ENCODE data around the gene HINT1.
A peak's percentile ranks its signal among the peaks of the same experiment; 100 is the strongest.
"Not testable (repeated sequence)": the region's sequence is repeated elsewhere in the genome, so short reads cannot be mapped to it uniquely, and the experiment has no call there.

HINT1 gene

DNA sequence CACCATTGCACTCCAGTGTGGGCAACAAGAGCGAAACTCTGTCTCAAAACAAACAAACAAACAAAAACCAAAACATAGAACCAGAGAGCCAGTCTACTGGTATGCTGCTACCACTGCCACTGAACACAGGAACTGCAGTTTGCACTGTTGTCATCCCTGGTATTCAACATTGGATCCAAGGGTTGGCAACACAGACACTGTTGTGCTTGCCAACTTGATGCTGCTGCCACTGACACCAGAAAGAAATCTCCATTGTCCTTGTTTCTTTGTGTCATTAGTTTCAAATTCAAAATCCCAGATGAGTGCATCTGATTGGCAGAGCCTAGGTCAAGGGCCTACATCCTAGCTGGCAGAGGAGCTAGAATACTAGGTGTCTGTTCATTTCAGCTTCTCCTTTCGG lies 16.2 kb downstream of the HINT1 start:
- no peaks in the 10 kb centered on the region for H3K4me1 ChIP-seq (ENCODE audit: control insufficient read depth, insufficient read depth, low read length, unreplicated experiment)
- no peaks in the 10 kb centered on the region for H3K79me2 ChIP-seq (ENCODE audit: control insufficient read depth, insufficient read depth, low read length, unreplicated experiment)
- no peak overlapping the region for H2AFZ ChIP-seq (ENCODE audit: low read length, unreplicated experiment)
- H3K36me3 ChIP-seq (ENCODE audit: insufficient read depth, low read length): no peaks in the 10 kb centered on the region
- no peak overlapping the region for H3K4me3 ChIP-seq (ENCODE audit: low read depth, low read length)
- no peaks in the 10 kb centered on the region for H3K27me3 ChIP-seq (ENCODE audit: insufficient read depth, low read length)
- no peak overlapping the region for H3K27ac ChIP-seq (ENCODE audit: low read depth, low read length)

DNA sequence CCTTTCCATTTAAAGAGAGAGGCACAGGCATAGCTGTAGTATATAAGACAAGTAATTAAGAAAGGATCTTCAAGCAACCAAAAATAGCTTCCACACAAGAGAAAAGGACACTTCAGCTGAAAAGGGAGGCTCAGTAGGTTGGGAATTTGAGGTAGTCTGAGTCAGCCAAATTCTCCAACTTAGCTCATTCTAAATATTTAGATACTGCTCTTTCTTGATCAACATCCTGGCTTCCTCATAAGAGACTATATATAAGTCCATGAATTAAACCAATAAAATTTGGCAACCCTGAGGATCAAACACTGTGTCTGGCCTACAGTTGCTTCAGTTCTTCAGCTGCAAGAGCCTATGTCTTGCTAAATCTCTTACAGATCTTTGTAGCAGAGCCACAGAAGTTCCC lies 17.8 kb downstream of the HINT1 start:
- H3K79me2 ChIP-seq (ENCODE audit: control insufficient read depth, insufficient read depth, low read length, unreplicated experiment): no peaks in the 10 kb centered on the region
- H3K27me3 ChIP-seq (ENCODE audit: insufficient read depth, low read length): no peaks in the 10 kb centered on the region
- H3K36me3 ChIP-seq (ENCODE audit: insufficient read depth, low read length): no peaks in the 10 kb centered on the region
- H3K4me3 ChIP-seq (ENCODE audit: low read depth, low read length): no peak overlapping the region
- no peaks in the 10 kb centered on the region for H3K4me1 ChIP-seq (ENCODE audit: control insufficient read depth, insufficient read depth, low read length, unreplicated experiment)
- no peak overlapping the region for H2AFZ ChIP-seq (ENCODE audit: low read length, unreplicated experiment)
- no peak overlapping the region for H3K27ac ChIP-seq (ENCODE audit: low read depth, low read length)

DNA sequence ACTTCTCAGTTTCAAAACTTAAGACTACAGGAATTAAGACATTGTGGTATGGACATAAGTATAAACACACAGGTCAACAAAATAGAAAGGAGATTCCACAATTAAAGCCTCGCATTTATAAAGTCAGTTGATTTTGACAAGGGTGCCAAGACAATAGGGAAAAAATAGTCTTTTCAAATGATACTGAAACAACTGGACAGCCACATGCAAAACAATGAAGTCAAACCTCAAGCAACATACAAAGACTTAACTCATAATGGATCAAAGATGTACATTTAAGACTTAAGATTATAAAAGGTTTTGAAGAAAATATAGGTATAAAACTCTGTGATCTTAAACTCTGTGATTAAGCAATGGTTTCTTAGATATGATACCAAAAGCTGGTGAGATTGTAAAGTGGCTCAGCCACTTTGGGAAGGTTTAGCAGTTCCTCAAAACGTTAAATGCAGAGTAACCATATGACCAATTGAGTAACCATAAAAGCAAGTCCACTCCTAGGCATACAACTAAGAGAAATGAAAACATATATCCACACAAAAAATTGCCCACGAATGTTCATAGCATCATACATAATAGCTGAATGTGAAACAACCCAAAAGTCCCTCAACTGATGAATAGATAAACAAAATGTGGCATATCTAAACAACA lies 22.0 kb downstream of the HINT1 start:
- Histone ChIP-seq H3K36me3 (ENCODE audit: insufficient read depth, low read length) (no peaks in the 10 kb centered on the region), H3K27me3 (ENCODE audit: insufficient read depth, low read length) (peaks cover 11% of the 10 kb centered on the region; the same call in 1 of the 2 replicates), H3K79me2 (ENCODE audit: control insufficient read depth, insufficient read depth, low read length, unreplicated experiment) (no peaks in the 10 kb centered on the region), H3K4me3 (ENCODE audit: low read depth, low read length) (no peak overlapping the region), H2AFZ (ENCODE audit: low read length, unreplicated experiment) (no peak overlapping the region), H3K4me1 (ENCODE audit: control insufficient read depth, insufficient read depth, low read length, unreplicated experiment) (no peaks in the 10 kb centered on the region), H3K27ac (ENCODE audit: low read depth, low read length) (no peak overlapping the region)

DNA sequence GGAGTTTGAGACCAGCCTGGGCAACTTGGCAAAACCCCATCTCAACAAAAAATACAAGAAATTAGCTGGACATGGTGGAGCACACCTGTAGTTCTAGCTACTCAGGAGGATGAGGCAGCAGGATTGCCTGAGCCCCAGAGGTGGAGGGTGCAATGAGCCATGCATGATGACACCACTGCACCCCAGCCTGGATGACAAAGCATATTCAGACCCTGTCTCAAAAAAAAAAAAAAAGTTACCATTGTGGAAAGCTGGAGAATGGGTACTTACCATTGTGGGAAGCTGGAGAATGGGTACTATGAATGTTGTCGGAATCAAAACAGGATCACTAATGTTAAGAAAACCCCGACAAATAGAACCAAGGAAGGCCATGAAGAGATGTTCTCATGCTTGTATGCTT lies 25.7 kb downstream of the HINT1 start:
- H2AFZ ChIP-seq (ENCODE audit: low read length, unreplicated experiment): no peak overlapping the region
- no peaks in the 10 kb centered on the region for H3K4me1 ChIP-seq (ENCODE audit: control insufficient read depth, insufficient read depth, low read length, unreplicated experiment)
- no peak overlapping the region for H3K4me3 ChIP-seq (ENCODE audit: low read depth, low read length)
- no peaks in the 10 kb centered on the region for H3K79me2 ChIP-seq (ENCODE audit: control insufficient read depth, insufficient read depth, low read length, unreplicated experiment)
- no peak overlapping the region for H3K27ac ChIP-seq (ENCODE audit: low read depth, low read length)
- H3K36me3 ChIP-seq (ENCODE audit: insufficient read depth, low read length): no peaks in the 10 kb centered on the region
- H3K27me3 ChIP-seq (ENCODE audit: insufficient read depth, low read length): peaks cover 11% of the 10 kb centered on the region; the same call in 1 of the 2 replicates

DNA sequence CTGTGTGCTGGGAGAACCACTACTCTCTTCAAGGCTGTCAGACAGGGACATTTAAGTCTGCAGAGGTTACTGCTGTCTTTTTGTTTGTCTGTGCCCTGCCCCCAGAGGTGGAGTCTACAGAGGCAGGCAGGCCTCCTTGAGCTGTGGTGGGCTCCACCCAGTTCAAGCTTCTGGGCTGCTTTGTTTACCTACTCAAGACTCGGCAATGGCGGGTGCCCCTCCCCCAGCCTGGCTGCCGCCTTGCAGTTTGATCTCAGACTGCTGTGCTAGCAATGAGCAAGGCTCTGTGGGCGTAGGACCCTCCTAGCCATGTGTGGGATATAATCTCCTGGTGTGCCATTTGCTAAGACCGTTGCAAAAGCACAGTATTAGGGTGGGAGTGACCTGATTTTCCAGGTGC lies 26.6 kb downstream of the HINT1 start:
- not testable (repeated sequence) for H3K27ac ChIP-seq (ENCODE audit: low read depth, low read length); H3K4me1 ChIP-seq (ENCODE audit: control insufficient read depth, insufficient read depth, low read length, unreplicated experiment); H2AFZ ChIP-seq (ENCODE audit: low read length, unreplicated experiment); H3K4me3 ChIP-seq (ENCODE audit: low read depth, low read length); H3K79me2 ChIP-seq (ENCODE audit: control insufficient read depth, insufficient read depth, low read length, unreplicated experiment); H3K36me3 ChIP-seq (ENCODE audit: insufficient read depth, low read length)
- peaks cover 11% of the 10 kb centered on the region; the same call in 1 of the 2 replicates for H3K27me3 ChIP-seq (ENCODE audit: insufficient read depth, low read length)

DNA sequence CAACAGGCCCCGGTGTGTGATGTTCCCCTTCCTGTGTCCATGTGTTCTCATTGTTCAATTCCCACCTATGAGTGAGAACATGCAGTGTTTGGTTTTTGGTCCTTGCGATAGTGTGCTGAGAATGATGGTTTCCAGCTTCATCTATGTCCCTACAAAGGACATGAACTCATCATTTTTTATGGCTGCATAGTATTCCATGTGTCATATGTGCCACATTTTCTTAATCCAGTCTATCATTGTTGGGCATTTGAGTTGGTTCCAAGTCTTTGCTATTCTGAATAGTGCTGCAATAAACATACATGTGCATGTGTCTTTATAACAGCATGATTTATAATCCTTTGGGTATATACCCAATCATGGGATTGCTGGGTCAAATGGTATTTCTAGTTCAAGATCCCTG lies 32.0 kb downstream of the HINT1 start:
- H3K27ac ChIP-seq (ENCODE audit: low read depth, low read length); H2AFZ ChIP-seq (ENCODE audit: low read length, unreplicated experiment); H3K36me3 ChIP-seq (ENCODE audit: insufficient read depth, low read length); H3K4me1 ChIP-seq (ENCODE audit: control insufficient read depth, insufficient read depth, low read length, unreplicated experiment); H3K79me2 ChIP-seq (ENCODE audit: control insufficient read depth, insufficient read depth, low read length, unreplicated experiment); H3K4me3 ChIP-seq (ENCODE audit: low read depth, low read length); H3K27me3 ChIP-seq (ENCODE audit: insufficient read depth, low read length): not testable (repeated sequence)

DNA sequence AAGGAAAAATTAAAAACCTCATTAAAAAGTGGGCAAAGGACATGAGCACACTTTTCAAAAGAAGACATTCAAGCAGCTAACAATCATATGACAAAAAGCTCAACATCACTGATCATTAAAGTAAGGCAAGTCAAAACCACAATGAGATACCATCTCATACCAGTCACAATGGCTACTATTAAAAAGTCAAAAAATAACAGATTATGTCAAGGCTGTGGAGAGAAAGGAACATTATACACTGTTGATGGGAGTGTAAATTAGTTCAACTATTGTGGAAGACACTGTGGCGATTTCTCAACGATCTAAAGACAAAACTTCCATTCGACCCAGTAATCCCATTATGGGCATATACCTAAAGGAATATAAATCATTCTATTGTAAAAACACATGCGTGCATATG lies 35.8 kb downstream of the HINT1 start:
- no peak overlapping the region for H3K4me3 ChIP-seq (ENCODE audit: low read depth, low read length)
- H3K79me2 ChIP-seq (ENCODE audit: control insufficient read depth, insufficient read depth, low read length, unreplicated experiment): no peaks in the 10 kb centered on the region
- H3K27ac ChIP-seq (ENCODE audit: low read depth, low read length): no peak overlapping the region
- H2AFZ ChIP-seq (ENCODE audit: low read length, unreplicated experiment): no peak overlapping the region
- no peaks in the 10 kb centered on the region for H3K36me3 ChIP-seq (ENCODE audit: insufficient read depth, low read length)
- H3K4me1 ChIP-seq (ENCODE audit: control insufficient read depth, insufficient read depth, low read length, unreplicated experiment): no peaks in the 10 kb centered on the region
- H3K27me3 ChIP-seq (ENCODE audit: insufficient read depth, low read length): peaks cover 3% of the 10 kb centered on the region; the same call in 1 of the 2 replicates

DNA sequence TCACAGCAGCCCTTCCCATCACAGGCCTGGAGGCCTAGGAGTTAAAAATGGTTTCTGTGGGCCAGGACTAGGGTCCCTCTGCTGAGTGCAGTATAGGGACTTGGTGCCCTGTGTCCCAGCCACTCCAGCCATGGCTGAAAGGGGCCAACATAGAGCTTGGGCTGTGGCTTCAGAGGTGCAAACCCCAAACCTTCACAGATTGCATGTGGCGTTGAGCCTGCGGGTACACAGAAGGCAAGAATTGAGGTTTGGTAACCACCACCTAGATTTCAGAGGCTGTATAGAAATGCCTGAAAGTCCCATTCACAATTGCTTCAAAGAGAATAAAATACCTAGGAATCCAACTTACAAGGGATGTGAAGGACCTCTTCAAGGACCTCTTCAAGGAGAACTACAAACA lies 37.8 kb downstream of the HINT1 start:
- H2AFZ ChIP-seq (ENCODE audit: low read length, unreplicated experiment): not testable (repeated sequence)

DNA sequence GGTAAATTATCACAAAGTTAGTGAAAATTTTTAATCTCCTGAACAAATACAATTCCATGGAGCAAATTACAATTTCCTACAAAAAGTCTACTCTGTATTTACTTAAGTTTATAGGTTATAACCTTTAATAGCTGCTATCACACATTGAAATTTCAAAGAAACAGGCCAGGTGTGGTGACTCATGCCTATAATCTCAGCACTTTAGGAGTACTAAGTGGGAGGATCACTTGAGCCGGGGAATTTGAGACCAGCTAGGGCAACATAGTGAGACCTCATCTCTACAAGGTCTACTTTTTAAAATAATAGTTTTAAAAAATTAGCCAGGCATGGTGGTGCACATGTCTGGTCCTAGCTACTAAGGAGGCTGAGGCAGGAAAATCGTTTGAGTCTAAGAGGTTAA lies 50.3 kb downstream of the HINT1 start:
- no peaks in the 10 kb centered on the region for H3K4me1 ChIP-seq (ENCODE audit: control insufficient read depth, insufficient read depth, low read length, unreplicated experiment)
- H3K36me3 ChIP-seq (ENCODE audit: insufficient read depth, low read length): no peaks in the 10 kb centered on the region
- no peak overlapping the region for H3K27ac ChIP-seq (ENCODE audit: low read depth, low read length)
- no peaks in the 10 kb centered on the region for H3K27me3 ChIP-seq (ENCODE audit: insufficient read depth, low read length)
- no peak overlapping the region for H2AFZ ChIP-seq (ENCODE audit: low read length, unreplicated experiment)
- H3K4me3 ChIP-seq (ENCODE audit: low read depth, low read length): no peak overlapping the region
- no peaks in the 10 kb centered on the region for H3K79me2 ChIP-seq (ENCODE audit: control insufficient read depth, insufficient read depth, low read length, unreplicated experiment)

More for the DNA sequence above, 37.8 kb downstream of the HINT1 start:
- not testable (repeated sequence) for H3K27me3 ChIP-seq (ENCODE audit: insufficient read depth, low read length); H3K79me2 ChIP-seq (ENCODE audit: control insufficient read depth, insufficient read depth, low read length, unreplicated experiment); H3K36me3 ChIP-seq (ENCODE audit: insufficient read depth, low read length); H3K4me1 ChIP-seq (ENCODE audit: control insufficient read depth, insufficient read depth, low read length, unreplicated experiment); H3K4me3 ChIP-seq (ENCODE audit: low read depth, low read length); H3K27ac ChIP-seq (ENCODE audit: low read depth, low read length)

DNA sequence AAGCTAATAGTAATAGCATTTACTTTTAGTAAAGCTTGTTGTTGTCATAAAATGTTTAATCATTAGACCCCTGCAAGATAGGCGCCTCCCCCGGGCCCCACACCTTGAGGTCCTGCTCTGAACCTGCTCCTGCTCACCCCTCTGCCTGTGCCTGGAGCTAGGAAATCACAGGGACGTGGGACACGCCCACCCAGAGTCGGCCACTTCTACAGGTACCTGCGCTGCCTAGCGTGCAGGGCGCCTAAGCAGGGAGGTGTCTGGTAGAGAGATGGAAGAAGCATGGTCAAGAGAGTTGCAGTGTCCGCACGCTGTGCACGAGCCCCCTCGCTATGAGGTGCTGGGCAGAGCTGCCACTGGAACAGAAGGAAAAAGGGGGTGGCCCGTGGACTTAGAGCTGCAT lies 52.6 kb downstream of the HINT1 start:
- Histone ChIP-seq H2AFZ (ENCODE audit: low read length, unreplicated experiment) (no peak overlapping the region), H3K27me3 (ENCODE audit: insufficient read depth, low read length) (no peaks in the 10 kb centered on the region), H3K4me3 (ENCODE audit: low read depth, low read length) (no peak overlapping the region), H3K4me1 (ENCODE audit: control insufficient read depth, insufficient read depth, low read length, unreplicated experiment) (no peaks in the 10 kb centered on the region), H3K79me2 (ENCODE audit: control insufficient read depth, insufficient read depth, low read length, unreplicated experiment) (no peaks in the 10 kb centered on the region), H3K36me3 (ENCODE audit: insufficient read depth, low read length) (no peaks in the 10 kb centered on the region), H3K27ac (ENCODE audit: low read depth, low read length) (no peak overlapping the region)

DNA sequence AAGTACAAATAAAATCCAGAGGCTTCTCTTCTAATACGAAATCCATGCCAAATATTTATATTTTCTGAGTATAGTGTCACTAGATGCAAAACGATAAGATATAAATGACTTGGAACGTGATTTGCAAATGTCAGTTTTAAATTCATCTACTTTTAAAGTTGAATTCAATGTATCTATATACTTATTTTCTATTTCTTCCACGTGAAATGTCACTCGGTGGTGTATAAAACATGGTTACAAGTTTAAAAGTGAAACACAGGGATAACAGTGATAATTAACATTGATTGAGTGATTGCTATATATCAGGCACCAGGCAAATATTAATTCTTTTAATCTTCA lies 54.8 kb downstream of the HINT1 start:
- Histone ChIP-seq H2AFZ (ENCODE audit: low read length, unreplicated experiment) (peak overlapping the region; percentile 59), H3K79me2 (ENCODE audit: control insufficient read depth, insufficient read depth, low read length, unreplicated experiment) (no peaks in the 10 kb centered on the region), H3K27ac (ENCODE audit: low read depth, low read length) (no peak overlapping the region), H3K27me3 (ENCODE audit: insufficient read depth, low read length) (no peaks in the 10 kb centered on the region), H3K4me1 (ENCODE audit: control insufficient read depth, insufficient read depth, low read length, unreplicated experiment) (no peaks in the 10 kb centered on the region), H3K4me3 (ENCODE audit: low read depth, low read length) (peak overlapping the region; percentile 40), H3K36me3 (ENCODE audit: insufficient read depth, low read length) (no peaks in the 10 kb centered on the region)

Data from ACC112 (cell line).